Sciatic nerve (tissue), 2 donors: Measurements from ENCODE around the gene BORCS6. TPM values are rescaled to one million over a fixed set of nuclear protein-coding genes. Genes with fewer than 3 reads are reported as not detected.

ENCODE experiments used
- ATAC-seq: fragments of 200-7000 bp; cut with Tn5 transposase; one replicate; pipeline ENCODE4 v1.9.1; 2020; ENCODE audit warnings: mild to moderate bottlenecking, moderate library complexity
- DNase-seq: peaks from one replicate; pipeline ENCODE4 v3.0.0-alpha.2; 2020; ENCODE audit warnings: low spot score
- intact Hi-C: fragments of 100-400 bp; cut with DNase I; formaldehyde crosslinking; loops from one replicate; pipeline ENCODE4 v1.14.2; 2022
- total RNA-seq: library from RNA; stranded (reverse); fragmentation: NEBNext Ultra II Directional; extraction: Animal tissue kit (Norgen Biotek cat#: 25700); gene quantifications from one replicate; pipeline ENCODE4 v1.2.1, GENCODE V29; 2021
- donor health status: DM: no; HTN: no; CAD: no.
- donor health status: DM: no; HTN: no; CAD: no.

BORCS6 gene
- total RNA-seq = 14.4 TPM

- ATAC-seq (peak; percentile 76), DNase-seq (peak; percentile 98)
- intact Hi-C loops = no loop called here
These were observed at the start of gene BORCS6 for GRCh38 chr17:8189711-8190477. Gene BORCS6, minus strand, starts transcription at chr17:8190180. Its CDS starts 40 bp downstream, at chr17:8190140.

GRCh38 chr17:8237886-8238285, 47.9 kb upstream of the BORCS6 start:
- intact Hi-C loops = no loop called here

GRCh38 chr17:8237175-8237574, 47.2 kb upstream of the BORCS6 start:
- DNase-seq (no peak), ATAC-seq (no peak)
- intact Hi-C loops = no loop called here

More at GRCh38 chr17:8237886-8238285, 47.9 kb upstream of the BORCS6 start:
- ATAC-seq (no peak), DNase-seq (no peak)

- no peak for ATAC-seq
- no peak for DNase-seq
- intact Hi-C loops = no loop called here
These were observed 45.7 kb upstream of the BORCS6 start for GRCh38 chr17:8235676-8236075.

- DNase-seq (no peak), ATAC-seq (no peak)
- intact Hi-C loops = no loop called here
These were observed 44.6 kb upstream of the BORCS6 start for GRCh38 chr17:8234361-8235270.

- intact Hi-C loops = no loop called here
- no peak for ATAC-seq
- no peak for DNase-seq
These were observed 41.7 kb upstream of the BORCS6 start for GRCh38 chr17:8231701-8232100.

- no peak for ATAC-seq
- intact Hi-C loops = no loop called here
- DNase-seq = no peak
These were observed 37.2 kb upstream of the BORCS6 start for GRCh38 chr17:8227238-8227581.

GRCh38 chr17:8226536-8227237, 36.7 kb upstream of the BORCS6 start:
- DNase-seq (peak; percentile 85), ATAC-seq (peak; percentile 34)
- intact Hi-C loops = no loop called here

GRCh38 chr17:8225813-8226535, 36.0 kb upstream of the BORCS6 start:
- ATAC-seq (no peak), DNase-seq (peak; percentile 79)
- intact Hi-C loops = no loop called here

- DNase-seq (no peak), ATAC-seq (no peak)
- intact Hi-C loops = no loop called here
These were observed 35.2 kb upstream of the BORCS6 start for GRCh38 chr17:8224891-8225812.

GRCh38 chr17:8223356-8224126, 33.6 kb upstream of the BORCS6 start:
- ATAC-seq (peak; percentile 5), DNase-seq (peak; percentile 84)
- intact Hi-C loops = no loop called here

- ATAC-seq = peak; percentile 81
- intact Hi-C loops = no loop called here
- peak; percentile 98 for DNase-seq
These were observed 32.8 kb upstream of the BORCS6 start for GRCh38 chr17:8222630-8223355.

GRCh38 chr17:8222380-8222629, 32.3 kb upstream of the BORCS6 start:
- intact Hi-C loops = no loop called here
- DNase-seq (no peak), ATAC-seq (no peak)

- intact Hi-C loops = no loop called here
- DNase-seq = peak; percentile 94
- peak; percentile 85 for ATAC-seq
These were observed 31.8 kb upstream of the BORCS6 start for GRCh38 chr17:8221663-8222379.

GRCh38 chr17:8220783-8221662, 31.0 kb upstream of the BORCS6 start:
- DNase-seq (peak; percentile 96), ATAC-seq (peak; percentile 85)
- intact Hi-C loops = no loop called here
